Measurements from ENCODE around the gene REL. TPM values are rescaled to one million over a fixed set of nuclear protein-coding genes. Genes with fewer than 3 reads are reported as not detected.

REL gene
- polyA plus RNA-seq, 1 of the 3 experiments (the other 2 are of a cell fraction) = 0.59 TPM

DNA sequence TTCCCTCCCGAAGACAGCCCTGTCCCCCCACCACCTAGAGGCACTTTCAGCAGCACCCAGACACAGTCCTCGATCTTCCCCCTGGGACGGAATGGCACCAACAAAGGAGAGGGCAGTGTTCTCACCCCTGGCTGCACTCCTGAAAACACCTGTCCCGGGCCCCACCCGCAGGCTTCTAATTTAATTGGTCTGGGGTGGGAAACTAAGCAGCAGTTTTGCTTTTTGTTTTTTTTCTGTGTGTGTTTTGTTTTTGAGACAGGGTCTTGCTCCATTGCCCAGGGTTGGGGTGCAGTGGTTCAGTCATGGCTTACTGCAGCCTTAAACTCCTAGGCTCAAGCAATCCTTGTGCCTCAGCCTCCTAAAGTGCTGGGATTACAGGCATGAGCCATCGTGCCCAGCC lies 38.4 kb upstream of the REL start:
- H3K27ac ChIP-seq (ENCODE audit: low read depth in 2 of 2, low read length in 1 of 2) = no peak overlapping the region
- no peaks in the 10 kb centered on the region for H3K9me2 ChIP-seq
- H3F3A ChIP-seq (replicated peaks; ENCODE audit: insufficient read depth) = no peaks in the 10 kb centered on the region
- H3K9ac ChIP-seq = no peak overlapping the region
- no peaks in the 10 kb centered on the region; the same call in 1 of the 2 replicates for H3K27me3 ChIP-seq (ENCODE audit: insufficient read depth)
- no peak for TF ChIP-seq MEF2A (IDR thresholded peaks at IDR 0.05; ENCODE audit: borderline replicate concordance, low read depth)
- no peak for TF ChIP-seq RCOR1 (IDR thresholded peaks at IDR 0.05; ENCODE audit: low read length)
- TF ChIP-seq EZH2phosphoT487 (IDR thresholded peaks at IDR 0.05; ENCODE audit: borderline replicate concordance, low read depth) = no peak
- no peak for TF ChIP-seq CTCF (IDR thresholded peaks at IDR 0.05)
- TF ChIP-seq RFX5 (IDR thresholded peaks at IDR 0.05; ENCODE audit: low read length) = no peak
- TF ChIP-seq REST (IDR thresholded peaks at IDR 0.05; ENCODE audit: low read depth, low read length) = no peak
- TF ChIP-seq GABPA (IDR thresholded peaks at IDR 0.05; ENCODE audit: low read depth) = no peak
- TF ChIP-seq JUND (IDR thresholded peaks at IDR 0.05) = no peak
- TF ChIP-seq TEAD4 (IDR thresholded peaks at IDR 0.05; ENCODE audit: borderline replicate concordance, insufficient read depth) = no peak
- TF ChIP-seq, protein P1, sequence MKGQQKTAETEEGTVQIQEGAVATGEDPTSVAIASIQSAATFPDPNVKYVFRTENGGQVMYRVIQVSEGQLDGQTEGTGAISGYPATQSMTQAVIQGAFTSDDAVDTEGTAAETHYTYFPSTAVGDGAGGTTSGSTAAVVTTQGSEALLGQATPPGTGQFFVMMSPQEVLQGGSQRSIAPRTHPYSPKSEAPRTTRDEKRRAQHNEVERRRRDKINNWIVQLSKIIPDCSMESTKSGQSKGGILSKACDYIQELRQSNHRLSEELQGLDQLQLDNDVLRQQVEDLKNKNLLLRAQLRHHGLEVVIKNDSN (IDR thresholded peaks at IDR 0.05; ENCODE audit: borderline replicate concordance, low read depth) = no peak
- TF ChIP-seq FOSL2 (IDR thresholded peaks at IDR 0.05; ENCODE audit: borderline replicate concordance, low read depth) = no peak
- TF ChIP-seq, protein P2, sequence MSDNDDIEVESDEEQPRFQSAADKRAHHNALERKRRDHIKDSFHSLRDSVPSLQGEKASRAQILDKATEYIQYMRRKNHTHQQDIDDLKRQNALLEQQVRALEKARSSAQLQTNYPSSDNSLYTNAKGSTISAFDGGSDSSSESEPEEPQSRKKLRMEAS (IDR thresholded peaks at IDR 0.05; ENCODE audit: low read depth) = no peak
- TF ChIP-seq, protein P3, sequence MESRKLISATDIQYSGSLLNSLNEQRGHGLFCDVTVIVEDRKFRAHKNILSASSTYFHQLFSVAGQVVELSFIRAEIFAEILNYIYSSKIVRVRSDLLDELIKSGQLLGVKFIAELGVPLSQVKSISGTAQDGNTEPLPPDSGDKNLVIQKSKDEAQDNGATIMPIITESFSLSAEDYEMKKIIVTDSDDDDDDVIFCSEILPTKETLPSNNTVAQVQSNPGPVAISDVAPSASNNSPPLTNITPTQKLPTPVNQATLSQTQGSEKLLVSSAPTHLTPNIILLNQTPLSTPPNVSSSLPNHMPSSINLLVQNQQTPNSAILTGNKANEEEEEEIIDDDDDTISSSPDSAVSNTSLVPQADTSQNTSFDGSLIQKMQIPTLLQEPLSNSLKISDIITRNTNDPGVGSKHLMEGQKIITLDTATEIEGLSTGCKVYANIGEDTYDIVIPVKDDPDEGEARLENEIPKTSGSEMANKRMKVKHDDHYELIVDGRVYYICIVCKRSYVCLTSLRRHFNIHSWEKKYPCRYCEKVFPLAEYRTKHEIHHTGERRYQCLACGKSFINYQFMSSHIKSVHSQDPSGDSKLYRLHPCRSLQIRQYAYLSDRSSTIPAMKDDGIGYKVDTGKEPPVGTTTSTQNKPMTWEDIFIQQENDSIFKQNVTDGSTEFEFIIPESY (IDR thresholded peaks at IDR 0.05; ENCODE audit: borderline replicate concordance, low read depth) = no peak
- TF ChIP-seq FOXM1 (IDR thresholded peaks at IDR 0.05; ENCODE audit: low read depth) = no peak
- TF ChIP-seq POLR2AphosphoS5 (IDR thresholded peaks at IDR 0.05; ENCODE audit: low read depth, low read length) = no peak
- TF ChIP-seq MXI1 (IDR thresholded peaks at IDR 0.05; ENCODE audit: low read depth, low read length) = no peak
- TF ChIP-seq GATA2 (CRISPR knock-in tag; IDR thresholded peaks at IDR 0.05) = no peak
- TF ChIP-seq, protein P4, sequence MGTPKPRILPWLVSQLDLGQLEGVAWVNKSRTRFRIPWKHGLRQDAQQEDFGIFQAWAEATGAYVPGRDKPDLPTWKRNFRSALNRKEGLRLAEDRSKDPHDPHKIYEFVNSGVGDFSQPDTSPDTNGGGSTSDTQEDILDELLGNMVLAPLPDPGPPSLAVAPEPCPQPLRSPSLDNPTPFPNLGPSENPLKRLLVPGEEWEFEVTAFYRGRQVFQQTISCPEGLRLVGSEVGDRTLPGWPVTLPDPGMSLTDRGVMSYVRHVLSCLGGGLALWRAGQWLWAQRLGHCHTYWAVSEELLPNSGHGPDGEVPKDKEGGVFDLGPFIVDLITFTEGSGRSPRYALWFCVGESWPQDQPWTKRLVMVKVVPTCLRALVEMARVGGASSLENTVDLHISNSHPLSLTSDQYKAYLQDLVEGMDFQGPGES (IDR thresholded peaks at IDR 0.05; ENCODE audit: low read depth, low read length) = no peak
- no peak overlapping the region for H2AFZ ChIP-seq (ENCODE audit: low read depth)
- DNase-seq = no peak
- CTCF ChIA-PET = no interaction called here
- H4K20me1 ChIP-seq (ENCODE audit: insufficient read depth) = no peaks in the 10 kb centered on the region
- 65% methylated on average over 5 of the region's 6 CpGs for WGBS (ENCODE audit: low lambda C conversion rate)
- no peak overlapping the region for H3K4me2 ChIP-seq
- no peaks in the 10 kb centered on the region for H3K9me3 ChIP-seq
- no peaks in the 10 kb centered on the region for H3K79me2 ChIP-seq (ENCODE audit: insufficient read depth)
- no peaks in the 10 kb centered on the region for H3K4me1 ChIP-seq (ENCODE audit: control insufficient read depth in 1 of 2, insufficient read depth in 2 of 2, low read depth in 1 of 2, low read length in 1 of 2)
- no peaks in the 10 kb centered on the region for H3K36me3 ChIP-seq (replicated peaks in 1 of 2; ENCODE audit: control insufficient read depth in 1 of 2, insufficient read depth in 2 of 2, low read length in 1 of 2)
- POLR2A ChIA-PET = no interaction called here
- no peak overlapping the region for H3K4me3 ChIP-seq (ENCODE audit: low read depth in 2 of 2, low read length in 1 of 2)

All from SK-N-SH (cell line).